ENCODE measurements around the gene COQ2.
A peak's percentile ranks its signal among the peaks of the same experiment; 100 is the strongest.
"Not testable (repeated sequence)": the region's sequence is repeated elsewhere in the genome, so short reads cannot be mapped to it uniquely, and the experiment has no call there.

COQ2 gene

DNA sequence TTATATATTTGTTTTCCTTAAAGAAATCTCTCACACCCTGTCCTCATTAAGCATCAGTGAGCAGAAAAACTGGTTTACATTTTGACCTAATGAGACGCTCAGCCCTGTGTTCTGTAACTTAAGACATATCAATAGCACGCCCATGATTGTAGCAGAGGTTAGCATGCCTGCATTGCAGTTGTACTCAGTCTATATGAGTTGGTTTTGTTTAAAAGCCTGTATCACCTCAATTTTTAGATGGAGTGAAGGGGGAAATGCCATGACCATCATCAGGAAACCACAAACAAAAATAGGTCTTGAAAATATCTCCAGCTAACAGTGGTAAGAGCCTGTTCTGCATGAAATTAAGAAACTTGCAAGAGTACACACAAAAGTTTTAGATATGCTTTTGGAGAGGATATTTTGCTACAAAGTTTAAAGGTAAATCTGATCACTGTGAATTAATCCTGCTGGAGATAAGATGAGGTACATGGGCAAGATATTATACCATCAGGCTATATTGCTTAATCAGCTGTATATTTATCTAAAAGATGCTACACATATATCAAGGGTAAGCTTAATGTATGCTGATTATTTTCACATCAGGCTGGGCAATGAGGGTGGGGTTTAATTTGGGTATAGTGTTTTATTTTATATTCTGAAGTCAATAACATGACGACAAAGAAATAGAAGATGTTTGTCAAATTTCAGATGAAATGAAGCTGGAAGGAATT is 13.1 kb upstream of the COQ2 start:
- H3K36me3 ChIP-seq: peaks cover 16 to 98% (median 78%) of the 10 kb centered on the region in 11 experiments; a peak in 20 of 22 replicates
- H3K4me2 ChIP-seq: peak overlapping the region; percentile 41 to 93 (median 80); a peak in 21 of 22 replicates
- H3K9ac ChIP-seq: peak overlapping the region in 9 of 11 experiments; percentile 41 to 61 (median 54); a peak in 19 of 22 replicates
- H3K27ac ChIP-seq: peak overlapping the region in 9 of 11 experiments; percentile 46 to 77 (median 70); a peak in 18 of 22 replicates
- H3K4me3 ChIP-seq: peak overlapping the region in 8 of 10 experiments; percentile 33 to 50 (median 38); a peak in 12 of 20 replicates
- H3K4me1 ChIP-seq: peaks cover 27 to 39% (median 37%) of the 10 kb centered on the region in 10 experiments
- H3K9me3 ChIP-seq (replicated peaks in 1 of 11): peaks cover 0 to 30% (median 8%) of the 10 kb centered on the region in 11 experiments; a peak in 8 of 22 replicates
- H4K20me1 ChIP-seq: no peaks in the 10 kb centered on the region; a peak in 1 of 22 replicates
- no peak for TF ChIP-seq Cebpa-rat (IDR thresholded peaks at IDR 0.05)
- H3K27me3 ChIP-seq: no peaks in the 10 kb centered on the region

DNA sequence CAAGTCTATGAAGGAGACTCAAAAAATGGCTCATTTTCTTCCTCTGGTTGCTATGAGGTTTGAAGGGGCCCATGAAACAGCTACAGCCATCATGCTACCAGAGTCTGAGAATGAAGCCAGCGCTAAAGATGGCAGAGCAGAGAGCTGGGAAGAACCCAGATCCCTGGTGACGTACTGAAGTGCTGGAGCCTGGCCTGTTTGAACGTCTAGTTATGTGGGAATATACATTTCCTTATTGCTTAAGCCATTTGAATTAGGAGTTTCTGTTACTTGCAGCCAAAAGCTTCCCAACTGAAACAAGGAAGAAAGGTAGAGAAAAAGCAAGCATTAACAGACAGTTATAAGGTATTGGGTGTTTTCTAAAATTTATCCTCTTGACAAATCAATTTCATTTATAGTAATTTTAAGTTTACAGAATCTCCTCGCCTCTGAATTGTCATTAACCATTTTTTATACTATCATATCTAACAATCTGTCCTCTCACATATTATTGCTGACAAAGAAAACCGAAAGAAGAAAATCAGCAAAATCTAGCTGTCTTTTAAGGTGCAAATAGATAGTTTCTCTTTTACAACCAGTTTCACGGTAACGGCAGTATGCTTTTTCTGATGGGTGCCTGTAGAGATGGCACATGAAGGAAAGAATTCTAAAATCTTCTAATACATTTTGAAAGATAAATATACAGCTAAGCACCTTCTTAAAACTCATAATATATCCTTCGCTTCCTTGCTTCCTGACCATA is 8.9 kb upstream of the COQ2 start:
- Histone ChIP-seq H3K36me3 (peaks cover 10 to 75% (median 60%) of the 10 kb centered on the region in 11 experiments; a peak in 20 of 22 replicates), H3K4me3 (no peak overlapping the region), H4K20me1 (no peaks in the 10 kb centered on the region; a peak in 1 of 22 replicates), H3K4me2 (no peak overlapping the region), H3K27me3 (no peaks in the 10 kb centered on the region), H3K9me3 (replicated peaks in 1 of 11) (peaks cover 6 to 56% (median 28%) of the 10 kb centered on the region in 11 experiments; a peak in 21 of 22 replicates), H3K27ac (no peak overlapping the region), H3K4me1 (peaks cover 17 to 25% (median 23%) of the 10 kb centered on the region in 10 experiments), H3K9ac (no peak overlapping the region)
- no peak for TF ChIP-seq Cebpa-rat (IDR thresholded peaks at IDR 0.05)

DNA sequence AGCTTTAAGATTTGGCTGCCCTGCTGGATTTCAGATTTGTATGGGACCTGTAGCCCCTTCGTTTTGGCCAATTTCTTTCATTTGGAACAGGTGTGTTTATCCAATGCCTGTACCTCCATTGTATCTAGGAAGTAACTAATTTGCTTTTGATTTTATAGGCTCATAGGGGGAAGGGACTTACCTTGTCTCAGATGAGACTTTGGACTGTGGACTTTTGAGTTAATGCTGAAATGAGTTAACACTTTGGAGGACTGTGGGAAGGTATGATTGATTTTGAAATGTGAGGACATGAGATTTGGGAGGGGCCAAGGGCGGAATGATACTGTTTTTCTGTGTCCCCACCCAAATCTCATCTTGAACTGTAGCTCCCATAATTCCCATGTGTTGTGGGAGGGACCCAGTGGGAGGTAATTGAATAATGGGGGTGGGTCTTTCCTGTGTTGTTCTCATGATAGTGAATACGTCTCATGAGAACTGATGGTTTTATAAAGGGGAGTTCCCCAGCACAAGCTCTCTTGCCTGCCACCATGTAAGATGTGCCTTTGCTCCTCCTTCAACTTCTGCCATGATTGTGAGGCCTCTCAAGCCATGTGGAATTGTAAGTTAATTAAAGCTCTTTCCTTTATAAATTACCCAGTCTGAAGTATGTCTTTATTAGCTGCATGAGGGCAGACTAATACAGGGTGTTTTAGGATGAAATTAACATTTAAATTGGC is 5.6 kb upstream of the COQ2 start:
- not testable (repeated sequence) for H3K4me3 ChIP-seq, H3K27me3 ChIP-seq, H3K4me2 ChIP-seq, H3K9ac ChIP-seq, H4K20me1 ChIP-seq, H3K27ac ChIP-seq
- Histone ChIP-seq H3K36me3 (peaks cover 8 to 48% (median 39%) of the 10 kb centered on the region in 11 experiments; a peak in 20 of 22 replicates), H3K9me3 (replicated peaks in 1 of 11) (peaks cover 6 to 55% (median 28%) of the 10 kb centered on the region in 11 experiments; a peak in 21 of 22 replicates), H3K4me1 (peaks cover 7 to 26% (median 13%) of the 10 kb centered on the region in 10 experiments; a peak in 19 of 20 replicates)

DNA sequence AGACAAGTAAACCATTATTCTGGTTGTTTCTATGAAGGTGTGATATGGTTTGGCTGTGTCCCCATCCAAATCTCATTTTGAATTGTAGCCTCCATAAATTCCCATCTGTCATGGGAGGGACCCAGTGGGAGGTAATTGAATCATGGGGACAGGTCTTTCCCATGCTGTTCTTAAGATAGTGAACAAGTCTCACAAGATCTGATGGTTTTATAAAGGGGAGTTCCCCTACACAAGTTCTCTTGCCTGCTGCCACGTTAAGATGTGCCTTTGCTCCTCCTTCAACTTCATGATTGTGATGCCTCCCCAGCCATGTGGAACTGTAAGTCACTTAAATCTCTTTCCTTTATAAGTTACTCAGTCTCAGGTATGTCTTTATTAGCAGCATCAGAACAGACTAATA is 3.8 kb upstream of the COQ2 start:
- Histone ChIP-seq H3K4me1 (peaks cover 15 to 33% (median 18%) of the 10 kb centered on the region in 10 experiments), H3K36me3 (peaks cover 0 to 30% (median 20%) of the 10 kb centered on the region in 11 experiments; a peak in 17 of 22 replicates), H3K9me3 (replicated peaks in 1 of 11) (peaks cover 6 to 38% (median 25%) of the 10 kb centered on the region in 11 experiments; a peak in 21 of 22 replicates)
- not testable (repeated sequence) for H3K27ac ChIP-seq, H3K9ac ChIP-seq, H4K20me1 ChIP-seq, H3K27me3 ChIP-seq, H3K4me2 ChIP-seq, H3K4me3 ChIP-seq

DNA sequence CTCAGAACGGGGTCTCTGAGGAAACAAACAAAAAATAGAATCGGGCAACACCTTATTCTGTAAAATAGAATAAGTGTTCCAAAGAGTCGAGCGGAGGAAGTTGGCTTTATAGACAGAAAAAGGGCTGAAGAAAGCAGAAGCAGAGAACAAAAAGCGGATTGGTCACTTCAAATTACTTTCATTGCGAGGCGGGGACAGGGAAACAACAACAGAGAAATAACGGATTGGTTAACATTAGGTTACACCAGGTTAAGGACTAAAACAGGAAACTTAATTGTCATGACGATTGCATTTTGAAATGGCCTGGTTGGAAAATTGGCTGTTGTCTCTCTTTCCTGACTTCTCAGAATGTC is 433 bp upstream of the COQ2 start:
- no peak for TF ChIP-seq Cebpa-rat (IDR thresholded peaks at IDR 0.05)
- H3K4me2 ChIP-seq: peak overlapping the region; percentile 76 to 97 (median 92)
- H3K27me3 ChIP-seq: no peaks in the 10 kb centered on the region
- peaks cover 0 to 10% (median 0%) of the 10 kb centered on the region in 11 experiments; a peak in 3 of 22 replicates for H3K36me3 ChIP-seq
- H3K4me1 ChIP-seq: peaks cover 35 to 65% (median 47%) of the 10 kb centered on the region in 10 experiments
- peaks cover 0 to 22% (median 9%) of the 10 kb centered on the region in 11 experiments; a peak in 9 of 22 replicates for H4K20me1 ChIP-seq
- H3K4me3 ChIP-seq: peak overlapping the region; percentile 65 to 86 (median 74)
- peaks cover 0 to 11% (median 9%) of the 10 kb centered on the region in 11 experiments; a peak in 17 of 22 replicates for H3K9me3 ChIP-seq (replicated peaks in 1 of 11)
- H3K9ac ChIP-seq: peak overlapping the region; percentile 90 to 94 (median 91)
- peak overlapping the region; percentile 89 to 97 (median 94) for H3K27ac ChIP-seq

DNA sequence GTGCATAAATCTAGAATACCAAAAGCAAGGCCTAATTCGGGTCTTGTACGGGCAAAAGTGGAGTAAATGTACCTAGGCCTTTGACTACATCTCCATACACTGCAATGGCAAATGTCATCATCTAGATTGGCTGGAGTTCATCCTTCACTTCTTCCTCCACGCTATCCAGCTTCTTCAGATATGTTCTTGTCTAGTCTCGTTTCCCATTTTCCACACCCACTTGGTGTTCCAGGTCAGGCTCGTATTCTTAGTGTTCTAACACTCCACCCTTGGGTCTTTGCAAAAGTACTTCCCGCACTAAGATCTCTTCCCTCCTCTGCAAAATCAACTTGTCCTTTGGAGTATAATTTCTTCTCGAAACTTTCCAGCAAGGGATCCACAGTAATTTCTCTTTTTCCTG is 1.4 kb downstream of the COQ2 start:
- Histone ChIP-seq H3K9me3 (replicated peaks in 1 of 11) (no peaks in the 10 kb centered on the region), H3K36me3 (peaks cover 8 to 26% (median 10%) of the 10 kb centered on the region in 11 experiments; a peak in 21 of 22 replicates), H3K27ac (peak overlapping the region in 6 of 11 experiments; percentile 92 to 97 (median 94); a peak in 9 of 22 replicates), H4K20me1 (peaks cover 0 to 25% (median 9%) of the 10 kb centered on the region in 11 experiments; a peak in 9 of 22 replicates), H3K4me2 (peak overlapping the region; percentile 76 to 97 (median 92)), H3K4me1 (peaks cover 35 to 58% (median 47%) of the 10 kb centered on the region in 10 experiments), H3K27me3 (no peaks in the 10 kb centered on the region), H3K4me3 (peak overlapping the region in 9 of 10 experiments; percentile 65 to 86 (median 75); a peak in 17 of 20 replicates), H3K9ac (peak overlapping the region; percentile 90 to 94 (median 91); a peak in 21 of 22 replicates)
- TF ChIP-seq Cebpa-rat (IDR thresholded peaks at IDR 0.05): no peak

DNA sequence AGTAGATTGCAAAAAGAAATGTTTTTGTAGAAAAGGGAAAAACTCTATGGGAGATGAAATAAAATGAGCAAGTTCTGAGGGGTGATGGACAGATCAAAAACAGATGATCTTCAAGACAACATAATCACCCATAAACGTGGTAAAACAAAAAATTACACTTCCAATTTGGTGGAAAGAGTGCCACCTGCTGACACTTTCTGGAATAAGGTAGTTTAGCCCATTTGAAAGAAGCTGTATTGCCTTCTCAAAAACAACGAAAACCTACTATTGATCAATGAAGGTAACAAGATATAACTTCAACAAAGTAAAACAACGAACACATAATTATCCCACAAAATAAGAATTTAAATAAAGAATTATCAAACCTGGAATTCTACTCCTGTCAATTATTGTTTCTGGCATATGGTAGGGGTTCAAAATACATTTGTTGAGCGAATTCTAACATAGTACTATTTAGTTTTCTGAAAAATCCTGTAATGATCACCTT is 2.5 kb downstream of the COQ2 start:
- no peak for TF ChIP-seq Cebpa-rat (IDR thresholded peaks at IDR 0.05)
- H3K4me1 ChIP-seq: peaks cover 35 to 63% (median 50%) of the 10 kb centered on the region in 10 experiments
- H3K4me2 ChIP-seq: peak overlapping the region; percentile 35 to 97 (median 92); a peak in 21 of 22 replicates
- H3K27ac ChIP-seq: peak overlapping the region in 3 of 11 experiments; percentile 2 to 25 (median 10); a peak in 3 of 22 replicates
- no peaks in the 10 kb centered on the region for H3K9me3 ChIP-seq (replicated peaks in 1 of 11)
- peaks cover 0 to 25% (median 9%) of the 10 kb centered on the region in 11 experiments; a peak in 9 of 22 replicates for H4K20me1 ChIP-seq
- H3K27me3 ChIP-seq: no peaks in the 10 kb centered on the region
- H3K4me3 ChIP-seq: peak overlapping the region in 3 of 10 experiments; percentile 14 to 75 (median 74); a peak in 2 of 20 replicates
- H3K9ac ChIP-seq: peak overlapping the region in 5 of 11 experiments; percentile 1 to 91 (median 47); a peak in 6 of 22 replicates
- peaks cover 13 to 37% (median 21%) of the 10 kb centered on the region in 11 experiments for H3K36me3 ChIP-seq

DNA sequence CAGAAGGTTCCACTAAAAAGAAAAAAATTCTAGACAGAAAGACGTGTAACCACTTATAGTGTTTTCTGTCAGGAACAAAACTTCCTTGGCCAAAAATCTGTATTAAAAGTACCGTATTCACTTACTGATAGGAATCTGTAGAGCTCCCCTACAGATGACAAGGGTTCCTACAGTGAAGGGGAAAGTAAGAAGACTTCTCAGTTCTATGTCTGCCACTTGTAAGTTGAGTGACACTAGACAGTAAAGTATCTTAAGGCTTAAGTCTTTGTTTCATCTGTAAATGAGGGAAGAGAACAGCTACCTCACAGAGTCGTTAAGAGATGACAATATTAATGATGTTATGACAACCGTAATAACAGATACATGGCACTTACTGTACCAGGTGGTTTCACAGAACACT is 3.3 kb downstream of the COQ2 start:
- H3K4me1 ChIP-seq: peaks cover 40 to 63% (median 54%) of the 10 kb centered on the region in 10 experiments
- H3K27ac ChIP-seq: peak overlapping the region in 4 of 11 experiments; percentile 2 to 25 (median 7); a peak in 3 of 22 replicates
- H3K4me3 ChIP-seq: peak overlapping the region in 1 of 10 experiments; percentile 27; a peak in 3 of 20 replicates
- H3K36me3 ChIP-seq: peaks cover 13 to 43% (median 23%) of the 10 kb centered on the region in 11 experiments
- peak overlapping the region in 6 of 11 experiments; percentile 3 to 50 (median 42); a peak in 5 of 22 replicates for H3K9ac ChIP-seq
- no peaks in the 10 kb centered on the region for H3K9me3 ChIP-seq (replicated peaks in 1 of 11)
- no peak for TF ChIP-seq Cebpa-rat (IDR thresholded peaks at IDR 0.05)
- peak overlapping the region; percentile 35 to 97 (median 87); a peak in 21 of 22 replicates for H3K4me2 ChIP-seq
- peaks cover 0 to 25% (median 9%) of the 10 kb centered on the region in 11 experiments; a peak in 9 of 22 replicates for H4K20me1 ChIP-seq
- H3K27me3 ChIP-seq: no peaks in the 10 kb centered on the region
